HG02759 (cell line): ENCODE measurements around the gene RIPPLY2.

ENCODE experiments used
- ATAC-seq: cut with Tn5 transposase; IDR thresholded peaks from one replicate; pipeline ENCODE4 v1.9.1; 2021; ENCODE audit warnings: mild to moderate bottlenecking, moderate library complexity; ENCODE audit not compliant: unreplicated experiment

Gene RIPPLY2

DNA sequence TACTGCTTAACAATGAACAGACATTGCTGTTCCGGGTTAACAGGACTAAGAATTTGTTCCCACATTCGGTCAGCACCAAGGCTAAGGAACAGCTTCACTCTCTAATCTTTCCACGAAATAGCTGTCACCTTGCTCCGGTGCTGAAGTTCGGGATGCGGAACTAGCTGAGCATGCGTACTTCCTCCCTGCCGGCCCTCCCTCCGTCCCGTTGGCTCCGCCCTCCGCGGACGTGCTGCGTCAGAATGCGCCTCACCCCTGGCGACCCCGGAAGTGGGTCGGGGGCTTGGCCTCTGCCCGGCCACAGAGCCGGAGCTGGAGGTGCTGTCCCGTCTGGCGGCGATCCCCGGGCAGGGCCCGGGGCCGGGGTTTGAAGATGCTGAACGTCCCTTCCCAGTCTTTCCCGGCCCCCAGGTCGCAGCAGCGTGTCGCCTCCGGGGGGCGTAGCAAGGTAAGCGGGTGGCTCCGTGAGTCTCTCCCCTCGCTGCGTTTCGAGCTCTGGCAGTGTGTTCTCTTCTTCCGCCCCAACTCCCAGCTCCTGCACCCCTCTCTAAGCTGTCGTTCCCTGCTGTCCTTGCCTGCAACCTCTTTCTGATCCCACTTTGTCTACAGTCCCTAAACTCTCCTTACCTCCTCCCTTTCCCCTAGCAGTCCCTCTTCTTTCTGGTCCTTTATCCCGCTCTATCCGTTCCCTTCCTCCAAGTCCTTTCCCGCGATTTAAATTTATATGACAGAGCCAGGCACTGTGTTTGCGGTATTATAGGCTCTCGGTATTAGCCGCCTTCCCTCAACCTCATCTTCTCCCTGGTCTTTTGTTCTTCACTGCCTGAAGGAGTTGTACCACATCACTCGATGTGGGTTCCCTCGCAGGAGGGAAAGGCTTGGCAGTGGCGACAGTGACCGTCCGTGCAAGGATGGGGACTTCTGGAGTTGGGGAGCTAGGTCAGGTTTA, 6.5 kb downstream of the RIPPLY2 start, which contains the start of gene CYB5R4:
TSS of gene CYB5R4 (plus strand) at position 280 of the 949 bp plus-strand sequence. CDS start at position 374, 94 bp downstream.
- peak; percentile 99 for ATAC-seq

DNA sequence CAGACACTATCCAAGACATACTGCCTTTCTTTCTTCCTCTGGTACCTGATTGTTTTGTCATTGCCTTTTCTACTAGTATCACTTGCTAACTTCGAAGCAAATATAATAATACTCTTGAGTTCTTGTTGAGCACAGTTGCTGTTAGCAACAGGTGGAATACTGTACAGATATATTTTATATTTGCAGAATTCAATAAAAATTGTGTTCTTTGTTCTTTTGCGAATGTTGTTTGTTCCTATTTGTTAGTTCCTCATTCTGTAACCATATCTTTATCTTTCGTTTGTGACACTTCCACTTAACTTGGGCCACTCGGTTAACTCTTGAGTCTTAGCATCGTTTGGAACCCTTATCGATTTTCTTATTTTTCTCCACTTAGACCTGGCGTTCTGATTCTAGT, 7.2 kb downstream of the RIPPLY2 start:
- ATAC-seq: no peak

DNA sequence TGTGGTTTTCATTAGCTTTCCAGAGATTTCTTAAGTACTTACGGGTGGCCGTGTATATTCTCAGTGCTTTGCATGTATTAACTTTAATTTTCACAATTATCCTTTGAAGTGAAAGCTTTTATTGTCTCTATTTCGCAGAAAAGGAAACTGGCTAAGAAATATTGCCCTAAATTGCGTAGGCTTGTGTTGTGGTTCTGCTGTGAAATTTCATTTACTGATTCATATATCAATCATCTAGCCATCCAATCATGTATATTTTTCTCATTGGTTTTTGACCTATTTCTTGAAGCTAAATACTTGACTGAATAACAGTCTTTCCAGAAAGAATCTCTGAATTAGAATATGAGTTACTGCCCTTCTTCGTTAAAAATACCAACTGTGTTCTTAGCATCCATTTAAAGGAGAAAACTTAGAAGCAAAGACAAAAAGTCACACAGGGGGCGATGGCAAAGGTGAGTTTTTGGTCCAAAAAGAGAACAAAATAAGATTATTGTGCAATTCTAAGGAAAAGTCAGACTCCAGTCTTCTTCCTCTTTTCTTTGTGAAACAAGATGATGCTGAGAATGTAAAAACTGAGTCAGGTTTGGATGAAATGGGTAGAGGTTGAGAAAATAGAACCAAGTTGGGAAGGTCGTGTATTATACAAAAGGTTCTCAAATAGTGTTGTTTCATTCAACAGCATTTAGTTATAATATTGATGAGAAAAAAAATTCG, 7.8 kb downstream of the RIPPLY2 start:
- ATAC-seq: no peak

- no peak for ATAC-seq
Measured at GRCh38 chr6:83862776-83863471, 9.8 kb downstream of the RIPPLY2 start.

DNA sequence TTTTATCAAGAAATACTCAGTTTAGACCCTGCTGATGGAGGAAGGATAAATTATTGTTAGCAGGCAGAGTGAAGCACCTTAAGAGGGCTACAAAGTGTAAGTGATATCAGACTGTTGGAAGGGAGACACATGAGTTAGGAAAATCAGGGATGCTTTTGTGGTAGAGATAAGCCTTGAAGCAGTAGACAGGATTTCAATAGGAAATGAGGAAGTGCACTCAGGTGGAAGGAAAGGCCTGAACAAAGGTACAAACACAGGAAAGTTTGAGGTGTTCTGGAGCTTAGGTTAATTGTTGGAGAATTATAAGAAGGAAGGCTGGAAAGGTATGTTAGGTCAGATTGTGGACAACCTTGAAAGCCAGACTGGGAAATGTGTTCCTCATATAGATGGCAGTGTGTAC, 13.9 kb downstream of the RIPPLY2 start:
- ATAC-seq: no peak

DNA sequence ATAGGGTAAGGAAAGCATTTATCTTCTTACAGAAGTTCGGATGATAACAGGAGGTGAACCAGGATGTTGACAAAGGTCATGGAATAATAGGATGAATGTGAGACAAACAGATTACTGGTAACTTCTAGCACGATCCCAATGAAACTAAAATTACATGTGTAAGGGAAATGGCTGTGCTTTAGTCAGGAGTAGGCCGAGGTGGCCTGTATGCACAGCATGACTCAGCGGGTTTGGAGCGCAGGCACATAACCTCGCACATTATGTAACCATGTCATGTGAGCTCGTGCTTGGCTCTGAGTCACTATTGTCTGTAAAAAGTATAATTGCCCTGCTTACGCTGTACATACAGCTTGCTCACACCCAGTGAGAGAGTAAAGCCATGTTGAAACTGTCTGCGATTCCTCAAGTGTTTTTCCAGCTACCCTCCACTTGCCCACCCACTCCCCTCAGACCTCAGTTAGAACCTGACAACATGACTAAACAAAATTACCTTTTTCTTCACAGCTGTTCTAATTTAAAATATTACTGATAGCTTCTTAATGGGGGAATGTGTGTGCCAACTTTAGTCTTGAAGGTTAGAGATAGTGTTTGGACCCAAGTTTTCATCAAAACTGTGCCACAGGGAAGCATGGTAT, 14.5 kb downstream of the RIPPLY2 start:
- peak; percentile 42 for ATAC-seq

GRCh38 chr6:83868639-83869038, 15.5 kb downstream of the RIPPLY2 start:
- ATAC-seq: no peak

DNA sequence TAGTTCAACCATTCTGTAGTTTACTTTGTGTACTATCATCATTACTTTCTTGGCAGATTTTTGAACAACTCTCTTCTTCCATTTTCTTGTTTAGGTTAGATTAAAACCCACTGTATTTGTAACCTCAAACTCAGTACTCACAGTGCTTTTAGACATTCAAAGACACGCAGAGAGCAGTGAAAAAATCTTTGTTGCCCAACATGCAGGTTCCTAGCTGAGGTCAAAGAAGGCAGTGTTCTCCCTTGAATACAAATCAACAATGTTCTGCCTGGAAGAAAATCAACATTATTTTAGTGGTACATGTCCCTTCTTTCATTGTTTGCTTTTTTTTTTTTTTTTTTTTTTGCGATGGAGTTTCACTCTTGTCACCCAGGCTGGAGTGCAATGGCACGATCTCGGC, 17.5 kb downstream of the RIPPLY2 start:
- ATAC-seq: no peak

GRCh38 chr6:83872386-83873118, 19.4 kb downstream of the RIPPLY2 start:
- no peak for ATAC-seq

DNA sequence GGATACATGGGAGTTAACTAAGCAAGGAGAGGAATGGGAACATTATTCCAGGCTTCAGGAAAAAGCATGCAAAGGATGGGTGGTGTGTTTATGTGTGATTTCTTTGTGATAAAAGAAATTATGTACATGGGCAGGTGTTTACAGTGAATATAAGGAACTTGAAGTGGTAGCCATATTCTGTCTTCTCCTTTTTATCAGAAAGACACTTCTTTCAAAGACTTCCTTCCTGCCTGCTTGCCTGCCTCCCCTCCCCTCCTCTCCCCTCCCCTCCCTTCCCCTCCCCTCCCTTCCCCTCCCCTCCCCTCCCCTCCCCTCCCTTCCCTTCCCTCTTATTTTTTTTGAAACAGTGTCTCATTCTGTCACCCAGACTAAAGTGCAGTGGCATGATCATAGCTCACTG, 20.7 kb downstream of the RIPPLY2 start:
- ATAC-seq: no peak

GRCh38 chr6:83875843-83876242, 22.7 kb downstream of the RIPPLY2 start:
- ATAC-seq: no peak

- ATAC-seq: no peak
Measured at GRCh38 chr6:83878902-83879644, 25.9 kb downstream of the RIPPLY2 start.

DNA sequence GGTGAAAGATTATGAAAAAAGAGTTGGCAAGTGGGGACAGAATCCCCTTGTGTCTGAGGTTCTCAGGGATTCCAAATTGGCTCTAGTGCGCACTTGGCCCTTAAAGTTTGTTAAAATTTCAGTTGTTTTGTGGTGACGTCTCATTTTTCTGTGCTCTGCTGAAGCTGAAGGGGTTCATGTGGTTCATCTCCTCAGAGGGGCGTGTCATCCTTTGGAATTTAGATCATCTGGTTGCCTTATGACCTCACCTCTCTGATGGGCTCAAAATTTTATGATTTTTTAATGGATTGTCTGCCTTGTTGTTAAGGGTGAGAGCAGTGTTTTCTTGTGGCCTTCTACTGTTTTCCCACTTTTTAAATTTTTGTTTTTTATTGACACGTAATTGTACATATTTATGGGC, 26.6 kb downstream of the RIPPLY2 start:
- ATAC-seq: no peak

- no peak for ATAC-seq
Measured at GRCh38 chr6:83883240-83883639, 30.1 kb downstream of the RIPPLY2 start.

DNA sequence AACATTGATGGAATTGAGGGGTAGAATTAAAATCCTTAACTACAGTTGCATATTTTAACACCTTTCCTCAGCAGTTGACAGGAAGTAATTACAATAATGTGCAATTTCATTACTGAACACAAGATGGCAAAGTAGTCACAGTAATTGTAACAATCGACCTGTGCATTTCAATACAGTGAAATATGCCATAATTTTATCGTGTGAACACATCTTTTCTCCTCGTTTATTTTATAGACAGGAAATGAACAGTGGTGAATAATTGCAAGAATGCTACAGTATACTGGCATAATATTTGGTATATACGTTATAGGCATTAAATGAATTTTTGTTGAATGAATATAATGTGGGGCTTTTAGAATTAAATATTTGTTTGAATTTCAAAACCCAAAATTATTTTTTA, 31.4 kb downstream of the RIPPLY2 start:
- peak; percentile 83 for ATAC-seq

DNA sequence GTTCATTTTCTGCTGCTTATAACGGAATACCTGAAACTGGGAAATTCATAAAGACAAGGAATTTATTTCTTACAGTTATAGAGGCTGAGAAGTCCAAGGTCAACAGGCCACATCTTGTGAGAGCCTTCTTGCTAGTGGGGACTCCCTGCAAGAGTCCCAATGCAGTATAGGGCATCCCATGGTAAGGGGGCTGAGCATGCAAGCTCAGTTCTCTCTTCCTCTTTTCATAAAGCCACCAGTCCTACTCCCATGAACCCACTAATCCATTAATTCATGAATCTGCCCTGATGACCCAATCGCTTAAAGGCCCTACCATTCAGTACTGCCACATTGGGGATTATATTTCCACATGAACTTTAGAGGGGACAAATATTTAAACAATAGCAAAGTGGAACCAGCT, 32.8 kb downstream of the RIPPLY2 start:
- no peak for ATAC-seq

DNA sequence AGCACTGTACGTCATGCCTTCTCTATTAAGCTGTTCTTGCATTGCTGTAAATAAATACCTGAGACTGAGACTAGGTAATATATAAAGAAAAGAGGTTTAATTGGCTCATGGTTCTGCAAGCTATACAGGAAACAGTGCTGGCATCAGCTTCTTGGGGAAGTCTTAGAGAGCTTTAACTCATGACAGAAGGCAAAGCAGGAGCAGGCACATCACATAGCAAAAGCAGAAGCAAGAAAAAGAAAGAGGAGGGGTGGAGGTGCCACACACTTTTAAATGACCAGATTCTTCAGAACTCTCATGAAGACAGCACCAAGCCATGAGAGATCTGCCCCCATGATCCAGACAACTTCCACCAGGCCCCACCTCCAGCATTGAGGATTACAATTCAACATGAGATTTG, 36.5 kb downstream of the RIPPLY2 start:
- ATAC-seq: no peak

GRCh38 chr6:83890520-83890919, 37.4 kb downstream of the RIPPLY2 start:
- no peak for ATAC-seq

- ATAC-seq: no peak
Measured at GRCh38 chr6:83891586-83891985, 38.4 kb downstream of the RIPPLY2 start.

GRCh38 chr6:83893024-83893423, 39.9 kb downstream of the RIPPLY2 start:
- ATAC-seq: no peak
